Prostate gland (tissue), 2 donors: ENCODE results near the gene ARL15.

Source experiments
- CTCF ChIP-seq, 4 experiments: fragments of 200-600 bp in 2 of 4; fragments of 450-650 bp in 2 of 4; sonication (generic) in 2 of 4; IDR thresholded peaks; 1 replicate in 3 of 4; 2 replicates in 1 of 4; pipeline ENCODE4 v1.5.1; 2016 to 2019; ENCODE audit warnings: antibody characterized with exemption in 4 of 4, mild to moderate bottlenecking in 2 of 4, moderate library complexity in 2 of 4
- POLR2A ChIP-seq: fragments of 450-650 bp; IDR thresholded peaks from one replicate; pipeline ENCODE4 v1.6.1; 2016; ENCODE audit warnings: antibody characterized with exemption, mild to moderate bottlenecking
- POLR2AphosphoS5 ChIP-seq: sonication (generic); formaldehyde crosslinking; IDR thresholded peaks from one replicate; pipeline ENCODE4 v1.6.1; 2017; ENCODE audit warnings: antibody characterized with exemption

DNA sequence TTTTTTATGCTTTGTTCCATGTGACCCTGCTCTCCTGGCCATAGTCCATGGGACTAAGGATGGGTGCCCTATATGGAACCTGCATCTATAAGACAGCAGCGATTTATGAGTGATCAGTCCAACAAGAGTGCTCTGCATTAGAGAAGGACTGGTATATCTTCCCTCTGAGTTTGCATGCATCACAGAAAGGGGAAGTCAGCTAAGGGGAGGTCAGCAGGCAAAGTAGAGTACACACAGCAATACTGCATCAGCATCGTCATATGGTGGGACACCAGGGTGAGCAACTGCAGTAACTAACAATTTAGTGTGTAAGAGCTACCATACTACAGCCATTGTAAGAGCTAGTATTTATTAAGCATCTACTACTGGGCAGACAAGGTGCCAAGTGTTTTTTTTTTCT, 438.6 kb downstream of the ARL15 start:
- TF ChIP-seq CTCF (IDR thresholded peaks at IDR 0.05), result no peak
- TF ChIP-seq POLR2A, result no peak
- no peak for TF ChIP-seq POLR2AphosphoS5
